Stimulated activated CD8-positive, alpha-beta memory T cell treated with anti-CD3 and anti-CD28 coated beads, Interleukin-4, amount 100 ng/mL, for 48 hours (primary cell): ENCODE results near the gene KCNG2.
A peak's percentile ranks its signal among the peaks of the same experiment; 100 is the strongest.

Experiments
- DNase-seq: peaks from one replicate; pipeline ENCODE4 v3.0.0-alpha.2; 2020

The KCNG2 gene

GRCh38 chr18:79928563-79928960 lies 130.8 kb downstream of the KCNG2 start:
- DNase-seq, result no peak

GRCh38 chr18:79930020-79930642 lies 132.4 kb downstream of the KCNG2 start:
- no peak for DNase-seq

- DNase-seq, result no peak
Measured at GRCh38 chr18:79931475-79931874, 133.7 kb downstream of the KCNG2 start.

- no peak for DNase-seq
Measured at GRCh38 chr18:79932907-79933306, 135.2 kb downstream of the KCNG2 start.

- DNase-seq, result no peak
Measured at GRCh38 chr18:79933765-79934164, 136.0 kb downstream of the KCNG2 start.

- DNase-seq, result no peak
Measured at GRCh38 chr18:79934311-79935097, 136.8 kb downstream of the KCNG2 start.

- no peak for DNase-seq
Measured at GRCh38 chr18:79935098-79935480, 137.4 kb downstream of the KCNG2 start.

- no peak for DNase-seq
Measured at GRCh38 chr18:79935499-79935898, 137.8 kb downstream of the KCNG2 start.

GRCh38 chr18:79935925-79936324 lies 138.2 kb downstream of the KCNG2 start:
- no peak for DNase-seq

- no peak for DNase-seq
Measured at GRCh38 chr18:79936641-79937040, 138.9 kb downstream of the KCNG2 start.

- no peak for DNase-seq
Measured at GRCh38 chr18:79937103-79937860, 139.5 kb downstream of the KCNG2 start.

GRCh38 chr18:79938196-79938595 lies 140.5 kb downstream of the KCNG2 start:
- no peak for DNase-seq

GRCh38 chr18:79939096-79939495 lies 141.4 kb downstream of the KCNG2 start:
- DNase-seq, result no peak

- no peak for DNase-seq
Measured at GRCh38 chr18:79940126-79940813, 142.5 kb downstream of the KCNG2 start.

- no peak for DNase-seq
Measured at GRCh38 chr18:79940814-79941472, 143.2 kb downstream of the KCNG2 start.

GRCh38 chr18:79941473-79942119 lies 143.9 kb downstream of the KCNG2 start:
- DNase-seq, result no peak

- no peak for DNase-seq
Measured at GRCh38 chr18:79942211-79942610, 144.5 kb downstream of the KCNG2 start.

- DNase-seq, result peak; percentile 15
Measured at GRCh38 chr18:79942786-79943607, 145.3 kb downstream of the KCNG2 start.

- peak; percentile 16 for DNase-seq
Measured at GRCh38 chr18:79943608-79944125, 145.9 kb downstream of the KCNG2 start.

- peak; percentile 65 for DNase-seq
Measured at GRCh38 chr18:79944126-79944731, 146.5 kb downstream of the KCNG2 start.

GRCh38 chr18:79944746-79945117 lies 147.0 kb downstream of the KCNG2 start:
- DNase-seq, result no peak
